Myometrial cell (primary cell): ENCODE data around the gene ESYT1. TPM values are rescaled to one million over a fixed set of nuclear protein-coding genes. Genes with fewer than 3 reads are reported as not detected.

ENCODE experiments used
- total RNA-seq: library from RNA; depleted of rRNA; stranded (reverse); fragments of >200 nt; gene quantifications from 2 replicates; pipeline ENCODE4 v1.2.3, GENCODE V29; 2015

The ESYT1 gene
- total RNA-seq = 240 and 325 TPM in 2 replicates

DNA sequence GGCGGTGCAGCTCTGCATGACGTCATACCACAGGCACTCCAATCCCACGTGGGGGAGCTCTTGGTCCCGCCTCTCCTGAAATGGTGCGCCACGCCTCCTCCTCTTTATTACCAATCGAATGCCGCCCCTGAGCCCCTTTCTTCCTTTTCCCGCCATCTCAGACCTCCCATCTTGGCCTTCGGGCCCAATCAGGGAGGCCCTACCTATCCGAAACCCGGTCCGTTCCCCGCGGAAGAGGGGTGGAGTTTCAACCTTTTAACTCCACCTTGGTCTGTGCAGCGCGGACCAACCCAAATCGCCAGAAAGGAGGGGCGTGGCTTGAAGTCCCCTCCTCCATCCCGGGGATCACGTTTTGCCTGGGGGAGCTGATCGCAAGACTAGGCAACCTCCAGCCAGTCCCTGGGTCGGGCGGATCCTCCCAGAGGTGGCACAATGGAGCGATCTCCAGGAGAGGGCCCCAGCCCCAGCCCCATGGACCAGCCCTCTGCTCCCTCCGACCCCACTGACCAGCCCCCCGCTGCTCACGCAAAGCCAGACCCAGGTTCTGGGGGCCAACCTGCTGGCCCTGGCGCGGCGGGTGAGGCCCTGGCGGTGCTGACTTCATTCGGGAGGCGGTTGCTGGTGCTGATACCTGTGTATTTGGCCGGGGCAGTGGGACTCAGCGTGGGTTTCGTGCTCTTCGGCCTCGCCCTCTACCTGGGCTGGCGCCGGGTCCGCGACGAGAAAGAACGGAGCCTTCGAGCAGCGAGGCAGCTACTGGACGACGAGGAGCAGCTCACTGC is at the start of gene ESYT1:
Gene ESYT1, plus strand, starts transcription at position 380 of the 782 bp plus-strand sequence. Its CDS starts 53 bp downstream, at position 433.

DNA sequence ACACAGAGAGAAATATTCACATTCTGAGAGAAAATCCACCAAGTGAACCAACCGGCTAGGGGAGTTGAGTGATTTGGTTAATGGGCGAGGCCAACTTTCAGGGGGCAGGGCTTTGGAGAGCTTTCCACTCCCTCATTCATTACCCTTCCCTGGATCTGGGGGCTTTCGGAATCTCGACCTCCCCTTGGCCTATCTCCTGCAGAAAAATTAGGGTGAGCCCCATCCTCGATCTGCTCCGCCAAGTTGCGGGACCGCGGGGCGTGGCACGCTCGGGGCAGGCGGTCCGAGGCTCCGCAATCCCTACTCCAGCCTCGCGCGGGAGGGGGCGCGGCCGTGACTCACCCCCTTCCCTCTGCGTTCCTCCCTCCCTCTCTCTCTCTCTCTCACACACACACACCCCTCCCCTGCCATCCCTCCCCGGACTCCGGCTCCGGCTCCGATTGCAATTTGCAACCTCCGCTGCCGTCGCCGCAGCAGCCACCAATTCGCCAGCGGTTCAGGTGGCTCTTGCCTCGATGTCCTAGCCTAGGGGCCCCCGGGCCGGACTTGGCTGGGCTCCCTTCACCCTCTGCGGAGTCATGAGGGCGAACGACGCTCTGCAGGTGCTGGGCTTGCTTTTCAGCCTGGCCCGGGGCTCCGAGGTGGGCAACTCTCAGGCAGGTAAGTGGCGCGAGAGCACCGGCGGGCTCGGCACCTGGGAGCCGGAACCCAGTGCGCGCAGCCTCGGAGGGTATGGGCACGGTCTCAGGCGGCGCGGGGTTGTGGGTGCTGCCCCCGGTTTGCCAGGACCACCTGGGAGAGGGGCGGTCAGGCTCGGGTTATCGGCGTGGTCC is 48.1 kb upstream of the ESYT1 start, which contains the start of gene ERBB3:
Gene ERBB3, plus strand, starts transcription at position 443 of the 833 bp plus-strand sequence. Its CDS starts 136 bp downstream, at position 579.

DNA sequence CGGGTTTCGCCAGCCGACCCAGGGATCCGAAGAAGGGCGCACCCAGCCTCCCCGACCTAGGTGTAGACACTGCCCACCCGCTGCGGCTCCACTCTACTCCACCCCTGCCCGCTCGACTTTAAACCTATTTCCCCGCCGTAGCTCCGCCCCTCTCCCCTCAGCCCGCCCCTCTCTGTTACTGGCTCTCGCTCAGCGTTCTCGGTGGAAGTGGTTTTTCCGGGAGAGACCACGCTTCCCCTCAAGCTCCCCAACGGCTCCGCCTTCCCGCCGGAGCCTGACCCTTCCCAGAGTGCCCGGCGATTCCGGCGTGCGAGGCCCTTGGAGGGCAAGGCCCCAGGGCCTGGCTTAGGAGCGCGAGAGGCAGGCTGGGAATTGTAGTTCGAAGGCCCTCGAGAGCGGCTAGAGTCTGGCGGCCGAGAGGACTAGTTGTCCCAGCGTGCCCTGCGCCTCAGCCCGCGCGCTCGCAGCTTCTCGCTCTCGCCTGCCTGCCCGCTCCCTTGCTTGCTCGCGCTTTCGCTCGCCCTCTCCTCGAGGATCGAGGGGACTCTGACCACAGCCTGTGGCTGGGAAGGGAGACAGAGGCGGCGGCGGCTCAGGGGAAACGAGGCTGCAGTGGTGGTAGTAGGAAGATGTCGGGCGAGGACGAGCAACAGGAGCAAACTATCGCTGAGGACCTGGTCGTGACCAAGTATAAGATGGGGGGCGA is 23.8 kb upstream of the ESYT1 start, which contains the start of gene PA2G4:
Gene PA2G4, plus strand, starts transcription at position 451 of the 706 bp plus-strand sequence. Its CDS starts 179 bp downstream, at position 630.

DNA sequence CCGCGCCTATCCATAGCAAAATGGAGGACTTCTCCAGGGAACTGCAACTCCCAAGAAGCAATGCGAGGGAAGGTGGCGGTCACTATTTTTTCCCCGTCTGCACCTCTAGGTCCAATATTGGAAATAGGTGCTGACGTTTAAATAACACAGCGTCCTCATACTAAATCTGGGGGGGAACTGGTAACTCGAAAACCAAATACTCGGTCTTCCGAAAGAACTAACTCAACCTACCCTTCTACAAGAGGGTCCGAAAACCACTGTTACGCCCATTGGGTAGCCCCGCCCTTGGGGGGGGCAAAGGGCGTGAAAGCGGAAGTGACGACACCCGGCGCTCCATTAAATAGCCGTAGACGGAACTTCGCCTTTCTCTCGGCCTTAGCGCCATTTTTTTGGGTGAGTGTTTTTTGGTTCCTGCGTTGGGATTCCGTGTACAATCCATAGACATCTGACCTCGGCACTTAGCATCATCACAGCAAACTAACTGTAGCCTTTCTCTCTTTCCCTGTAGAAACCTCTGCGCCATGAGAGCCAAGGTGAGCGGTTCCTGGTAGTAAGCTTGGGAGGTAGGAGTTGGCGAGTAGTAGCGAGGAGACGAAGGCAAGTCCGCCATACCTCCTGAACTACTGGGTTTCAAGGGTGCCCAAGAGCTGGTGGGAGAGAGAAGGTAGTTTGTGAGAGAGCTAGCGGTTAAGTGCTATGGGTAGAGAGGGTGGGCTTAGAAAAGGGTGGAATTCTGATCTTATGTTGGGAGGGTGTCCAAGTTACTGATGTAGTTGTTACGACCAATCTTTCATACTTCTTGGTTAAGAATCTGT is 11.6 kb upstream of the ESYT1 start, which contains the start of gene RPL41:
Gene RPL41, plus strand, starts transcription at position 367 of the 815 bp plus-strand sequence.

DNA sequence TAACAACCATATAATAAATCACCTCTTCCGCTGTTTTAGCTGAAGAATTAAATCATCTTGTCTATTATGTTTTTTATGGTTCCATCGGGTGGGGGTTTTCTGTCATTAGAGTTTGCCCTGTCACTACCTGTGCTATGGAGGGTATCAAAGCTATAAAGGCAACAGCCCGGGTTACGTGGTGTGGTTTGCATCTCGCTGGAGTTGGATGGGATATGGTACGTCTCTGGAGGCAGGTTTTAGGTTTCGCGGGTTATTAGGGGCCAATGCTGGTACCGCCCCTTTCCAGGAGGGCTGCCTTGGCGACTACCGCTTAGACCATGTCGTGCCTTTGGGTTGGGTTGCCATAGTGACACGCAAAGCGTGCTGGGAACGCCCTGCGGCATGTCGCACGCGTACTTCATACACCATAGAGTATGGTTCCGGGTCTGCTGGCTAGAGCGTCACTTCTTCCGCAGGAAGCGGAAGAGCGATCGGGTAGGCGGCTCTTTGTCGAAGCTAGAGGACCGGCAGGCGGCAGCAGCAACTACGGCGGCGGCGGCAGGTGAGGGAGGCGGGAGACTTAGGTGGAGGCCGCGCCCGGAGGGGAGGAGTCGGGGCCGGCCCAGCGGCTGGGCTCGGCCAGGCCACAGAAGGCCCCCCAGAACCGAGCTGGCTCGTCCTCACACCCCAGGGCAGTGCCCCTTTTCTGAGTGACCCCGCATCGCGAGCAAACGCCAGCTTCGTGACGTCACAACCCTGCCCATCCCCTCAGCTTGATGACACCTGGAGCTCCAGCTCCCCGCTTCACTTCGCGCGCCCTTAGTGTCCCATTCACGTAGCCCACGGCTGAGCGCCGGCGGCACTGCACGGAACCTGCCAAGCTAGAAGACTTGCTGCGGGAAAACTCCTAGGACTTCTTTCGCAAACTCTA is 10.0 kb upstream of the ESYT1 start, which contains the start of gene ZC3H10:
Gene ZC3H10, plus strand, starts transcription at position 489 of the 910 bp plus-strand sequence. CDS start 2,297 bp downstream, outside the sequence.

DNA sequence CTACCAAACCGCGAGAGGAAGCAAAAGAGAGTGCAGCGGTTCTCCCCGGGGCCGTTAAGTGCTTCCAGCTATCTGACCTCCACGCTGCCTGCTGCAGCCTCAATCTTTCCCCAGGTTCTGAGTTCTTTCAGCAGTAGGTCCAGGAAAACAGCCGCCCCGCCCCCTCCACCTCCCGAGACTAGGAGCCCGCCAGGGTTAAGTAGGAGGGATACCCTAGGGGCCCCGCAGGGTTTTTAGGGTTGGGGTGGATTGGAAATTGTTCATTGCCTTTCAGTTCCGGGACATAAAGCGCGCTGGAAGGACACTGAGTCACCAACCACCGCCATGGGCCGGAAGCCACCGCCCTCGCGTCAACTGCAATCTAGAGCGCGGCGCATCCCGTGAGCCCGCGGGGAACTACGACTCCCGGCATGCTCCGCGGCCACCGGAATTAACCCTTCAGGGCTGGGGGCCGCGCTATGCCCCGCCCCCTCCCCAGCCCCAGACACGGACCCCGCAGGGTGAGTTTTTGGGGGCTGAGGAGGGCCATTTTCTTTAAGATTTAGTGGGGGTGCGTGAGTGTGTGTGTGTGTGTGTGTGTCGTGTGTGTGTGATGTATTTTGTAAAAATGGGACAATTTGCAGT is 24.2 kb downstream of the ESYT1 start, which contains the start of gene MYL6B:
Gene MYL6B, plus strand, starts transcription at position 456 of the 624 bp plus-strand sequence. CDS start 1,332 bp downstream, outside the sequence.

GRCh38 chr12:56158029-56158925 is 30.2 kb downstream of the ESYT1 start, which contains the start of gene MYL6:
Gene MYL6, plus strand, starts transcription at chr12:56158359. Its CDS starts 43 bp downstream, at chr12:56158402.

GRCh38 chr12:56189099-56189917 is 61.2 kb downstream of the ESYT1 start, which contains the start of gene SMARCC2:
Gene SMARCC2, minus strand, starts transcription at chr12:56189483. Its CDS starts 22 bp downstream, at chr12:56189461.

Other genes starting within 250 kb of the ESYT1 start
- 46.4 and 54.8 TPM in 2 replicates for gene PYM1, start 200.4 kb upstream of the ESYT1 start, total RNA-seq
- 19.9 and 32.4 TPM in 2 replicates for gene DGKA, start 197.1 kb upstream of the ESYT1 start, total RNA-seq
- 0.58 and 0.71 TPM in 2 replicates for gene PMEL, start 162.2 kb upstream of the ESYT1 start, total RNA-seq
- gene CDK2, start 161.4 kb upstream of the ESYT1 start, total RNA-seq = 35.3 and 39.8 TPM in 2 replicates
- gene RAB5B, start 154.2 kb upstream of the ESYT1 start, total RNA-seq = 58.8 and 63.6 TPM in 2 replicates
- 21.8 and 43.0 TPM in 2 replicates for gene SUOX, start 131.0 kb upstream of the ESYT1 start, total RNA-seq
- 0.89 and 2.6 TPM in 2 replicates for gene IKZF4, start 107.2 kb upstream of the ESYT1 start, total RNA-seq
- 1,394 and 2,798 TPM in 2 replicates for gene RPS26, start 86.3 kb upstream of the ESYT1 start, total RNA-seq
- 0.35 TPM in 1 of 2 replicates, not detected in the other for gene ERBB3, start 48.1 kb upstream of the ESYT1 start, total RNA-seq
- gene PA2G4, start 23.7 kb upstream of the ESYT1 start, total RNA-seq = 199 and 215 TPM in 2 replicates
- 2,864 and 3,592 TPM in 2 replicates for gene RPL41, start 11.6 kb upstream of the ESYT1 start, total RNA-seq
- gene ZC3H10, start 10.0 kb upstream of the ESYT1 start, total RNA-seq = 2.6 and 4.8 TPM in 2 replicates
- gene MYL6B, start 24.3 kb downstream of the ESYT1 start, total RNA-seq = 92.5 and 126 TPM in 2 replicates
- gene MYL6, start 30.1 kb downstream of the ESYT1 start, total RNA-seq = 2,877 and 3,219 TPM in 2 replicates
- gene SMARCC2, start 61.2 kb downstream of the ESYT1 start, total RNA-seq = 30.7 and 32.3 TPM in 2 replicates
- gene RNF41, start 93.7 kb downstream of the ESYT1 start, total RNA-seq = 102 and 109 TPM in 2 replicates
- gene NABP2, start 96.1 kb downstream of the ESYT1 start, total RNA-seq = 60.1 and 75.0 TPM in 2 replicates
- not detected in 2 replicates for gene SLC39A5, start 101.8 kb downstream of the ESYT1 start, total RNA-seq
- gene ANKRD52, start 130.1 kb downstream of the ESYT1 start, total RNA-seq = 9.2 and 12.4 TPM in 2 replicates
- gene COQ10A, start 138.7 kb downstream of the ESYT1 start, total RNA-seq = 7.4 and 13.5 TPM in 2 replicates
- 141 and 149 TPM in 2 replicates for gene CS, start 172.1 kb downstream of the ESYT1 start, total RNA-seq
- gene CNPY2, start 187.7 kb downstream of the ESYT1 start, total RNA-seq = 110 and 166 TPM in 2 replicates
- gene PAN2, start 205.7 kb downstream of the ESYT1 start, total RNA-seq = 13.3 and 13.8 TPM in 2 replicates
- gene IL23A, start 210.6 kb downstream of the ESYT1 start, total RNA-seq = not detected in 2 replicates
- 135 and 143 TPM in 2 replicates for gene STAT2, start 231.8 kb downstream of the ESYT1 start, total RNA-seq
- gene APOF, start 234.6 kb downstream of the ESYT1 start, total RNA-seq = not detected in 2 replicates